Measurements from ENCODE around the gene JAM2. TPM values are rescaled to one million over a fixed set of nuclear protein-coding genes. Genes with fewer than 3 reads are reported as not detected.
"Not testable (repeated sequence)": the region's sequence is repeated elsewhere in the genome, so short reads cannot be mapped to it uniquely, and the experiment has no call there.

Gene JAM2
- total RNA-seq, 1 experiment from 2014 or later: 0.20 TPM

- no peaks in the 10 kb centered on the region for H3K36me3 ChIP-seq (ENCODE audit: control insufficient read depth, insufficient read depth, low read length)
- BruUV-seq (replicated peaks): no TSS peak
- no peak overlapping the region for H3K4me3 ChIP-seq (ENCODE audit: low read depth, low read length)
- ChIA-PET POLR2A (no interaction called here), CTCF (no interaction called here)
- Mint-ChIP-seq H3K9me3 (ENCODE audit: unreplicated experiment) (no peaks in the 10 kb centered on the region), H3K4me1 (ENCODE audit: low read depth, unreplicated experiment) (no peaks in the 10 kb centered on the region), H3K4me3 (ENCODE audit: unreplicated experiment) (no peak overlapping the region), H3K27ac (ENCODE audit: unreplicated experiment) (no peak overlapping the region), H3K36me3 (ENCODE audit: insufficient read depth, unreplicated experiment) (no peaks in the 10 kb centered on the region), H3K27me3 (ENCODE audit: insufficient read depth, unreplicated experiment) (peaks cover 14% of the 10 kb centered on the region)
- H3K4me1 ChIP-seq: no peaks in the 10 kb centered on the region
- H3K27me3 ChIP-seq (replicated peaks; ENCODE audit: control insufficient read depth, insufficient read depth, low read length): no peaks in the 10 kb centered on the region
- no peak for TF ChIP-seq CTCF (IDR thresholded peaks at IDR 0.05; ENCODE audit: insufficient read depth in 1 of 2, low read depth in 1 of 2, low read length in 1 of 2, severe bottlenecking in 1 of 2, unreplicated experiment in 1 of 2)
- intact Hi-C loops (cut with micrococcal nuclease; ENCODE audit: unreplicated experiment): no loop called here
- no peaks in the 10 kb centered on the region for H3K9me3 ChIP-seq
- DNase-seq: no peak
Observed at GRCh38 chr21:25689226-25689625, 50.2 kb downstream of the JAM2 start.

- no peaks in the 10 kb centered on the region for H3K36me3 Mint-ChIP-seq (ENCODE audit: insufficient read depth, unreplicated experiment)
- Histone ChIP-seq H3K36me3 (ENCODE audit: control insufficient read depth, insufficient read depth, low read length) (no peaks in the 10 kb centered on the region), H3K4me3 (ENCODE audit: low read depth, low read length) (no peak overlapping the region), H3K27me3 (replicated peaks; ENCODE audit: control insufficient read depth, insufficient read depth, low read length) (no peaks in the 10 kb centered on the region), H3K4me1 (no peaks in the 10 kb centered on the region), H3K9me3 (no peaks in the 10 kb centered on the region)
- no peak for TF ChIP-seq CTCF (IDR thresholded peaks at IDR 0.05; ENCODE audit: insufficient read depth in 1 of 2, low read depth in 1 of 2, low read length in 1 of 2, severe bottlenecking in 1 of 2, unreplicated experiment in 1 of 2)
- no peak for DNase-seq
- H3K27me3 Mint-ChIP-seq (ENCODE audit: insufficient read depth, unreplicated experiment): peaks cover 9% of the 10 kb centered on the region
- POLR2A ChIA-PET: no interaction called here
- CTCF ChIA-PET: no interaction called here
- H3K4me3 Mint-ChIP-seq (ENCODE audit: unreplicated experiment): no peak overlapping the region
- BruUV-seq (replicated peaks): no TSS peak
- no peaks in the 10 kb centered on the region for H3K4me1 Mint-ChIP-seq (ENCODE audit: low read depth, unreplicated experiment)
- no peaks in the 10 kb centered on the region for H3K9me3 Mint-ChIP-seq (ENCODE audit: unreplicated experiment)
- no peak overlapping the region for H3K27ac Mint-ChIP-seq (ENCODE audit: unreplicated experiment)
- intact Hi-C loops (cut with micrococcal nuclease; ENCODE audit: unreplicated experiment): no loop called here
Observed at GRCh38 chr21:25691976-25692375, 52.9 kb downstream of the JAM2 start.

GRCh38 chr21:25695461-25695860 is 56.4 kb downstream of the JAM2 start:
- H3K4me1 Mint-ChIP-seq (ENCODE audit: low read depth, unreplicated experiment); H3K4me3 Mint-ChIP-seq (ENCODE audit: unreplicated experiment); H3K4me1 ChIP-seq; H3K9me3 ChIP-seq; H3K36me3 Mint-ChIP-seq (ENCODE audit: insufficient read depth, unreplicated experiment); intact Hi-C loops (cut with micrococcal nuclease; ENCODE audit: unreplicated experiment); H3K27ac Mint-ChIP-seq (ENCODE audit: unreplicated experiment); H3K36me3 ChIP-seq (ENCODE audit: control insufficient read depth, insufficient read depth, low read length); BruUV-seq (replicated peaks); H3K4me3 ChIP-seq (ENCODE audit: low read depth, low read length); H3K27me3 ChIP-seq (replicated peaks; ENCODE audit: control insufficient read depth, insufficient read depth, low read length); CTCF ChIA-PET; DNase-seq; H3K27me3 Mint-ChIP-seq (ENCODE audit: insufficient read depth, unreplicated experiment); POLR2A ChIA-PET; H3K9me3 Mint-ChIP-seq (ENCODE audit: unreplicated experiment): not testable (repeated sequence)

- Histone ChIP-seq H3K4me3 (ENCODE audit: low read depth, low read length) (no peak overlapping the region), H3K9me3 (no peaks in the 10 kb centered on the region), H3K27me3 (replicated peaks; ENCODE audit: control insufficient read depth, insufficient read depth, low read length) (no peaks in the 10 kb centered on the region), H3K36me3 (ENCODE audit: control insufficient read depth, insufficient read depth, low read length) (no peaks in the 10 kb centered on the region), H3K4me1 (no peaks in the 10 kb centered on the region)
- BruUV-seq (replicated peaks): no TSS peak
- Mint-ChIP-seq H3K4me3 (ENCODE audit: unreplicated experiment) (no peak overlapping the region), H3K27ac (ENCODE audit: unreplicated experiment) (no peak overlapping the region), H3K27me3 (ENCODE audit: insufficient read depth, unreplicated experiment) (no peaks in the 10 kb centered on the region), H3K4me1 (ENCODE audit: low read depth, unreplicated experiment) (no peaks in the 10 kb centered on the region), H3K36me3 (ENCODE audit: insufficient read depth, unreplicated experiment) (no peaks in the 10 kb centered on the region), H3K9me3 (ENCODE audit: unreplicated experiment) (no peaks in the 10 kb centered on the region)
- ChIA-PET CTCF (no interaction called here), POLR2A (no interaction called here)
- no peak for DNase-seq
- no peak for TF ChIP-seq CTCF (IDR thresholded peaks at IDR 0.05; ENCODE audit: insufficient read depth in 1 of 2, low read depth in 1 of 2, low read length in 1 of 2, severe bottlenecking in 1 of 2, unreplicated experiment in 1 of 2)
- intact Hi-C loops (cut with micrococcal nuclease; ENCODE audit: unreplicated experiment): no loop called here
Observed at GRCh38 chr21:25700741-25701140, 61.7 kb downstream of the JAM2 start.
